PC-9 (cell line): ENCODE measurements around the gene NEB. TPM values are rescaled to one million over a fixed set of nuclear protein-coding genes. Genes with fewer than 3 reads are reported as not detected.
"Not testable (repeated sequence)": the region's sequence is repeated elsewhere in the genome, so short reads cannot be mapped to it uniquely, and the experiment has no call there.

Experiments used
- BruUV-seq: library from RNA; stranded (reverse); fragments of 400-500 nt; replicated peaks from 2 replicates; lab custom pipeline; 2021; lab: Mats Ljungman, UMichigan
- CTCF ChIA-PET: fragments of 300-600 bp; sonication (Branson Sonifier 250); formaldehyde crosslinking; loops from one replicate; lab custom pipeline; 2022; ENCODE audit warnings: antibody characterized with exemption; lab: Charles Lee
- POLR2A ChIA-PET: fragments of 300-600 bp; sonication (Branson Sonifier 250); formaldehyde crosslinking; loops from one replicate; lab custom pipeline; 2022; ENCODE audit warnings: antibody characterized with exemption; ENCODE audit not compliant: unreplicated experiment; lab: Charles Lee
- DNase-seq, 2 experiments: peaks; one replicate each; pipeline versions ENCODE4 v3.0.0 to v3.0.0-alpha.2; 2015 to 2022; ENCODE audit warnings: mixed read lengths in 1 of 2
- H2AFZ ChIP-seq: fragments of 200-600 bp; sonication (generic); 2 replicates; pipeline ENCODE4 v1.8.1; 2017; ENCODE audit warnings: antibody characterized with exemption
- H3F3A ChIP-seq: fragments of 200-600 bp; sonication (generic); 2 replicates; pipeline ENCODE4 v1.8.1; 2017; ENCODE audit warnings: antibody characterized with exemption, mild to moderate bottlenecking, low read depth; ENCODE audit not compliant: insufficient read depth
- H3K27ac ChIP-seq: fragments of 200-600 bp; sonication (generic); 2 replicates; pipeline ENCODE4 v1.6.1; 2016; ENCODE audit warnings: mixed run types
- H3K27me3 ChIP-seq: fragments of 200-600 bp; sonication (generic); 2 replicates; pipeline ENCODE4 v1.6.1; 2016; ENCODE audit warnings: low read depth, mixed run types; ENCODE audit not compliant: insufficient read depth
- H3K36me3 ChIP-seq: fragments of 200-600 bp; sonication (generic); 2 replicates; pipeline ENCODE4 v1.6.1; 2016; ENCODE audit warnings: low read depth, mixed run types
- H3K4me1 ChIP-seq: fragments of 200-600 bp; sonication (generic); replicated peaks from 2 replicates; pipeline ENCODE4 v1.6.1; 2016; ENCODE audit warnings: mixed run types; ENCODE audit not compliant: insufficient read depth
- H3K4me2 ChIP-seq: fragments of 200-600 bp; sonication (generic); 2 replicates; pipeline ENCODE4 v1.6.1; 2017; ENCODE audit warnings: mixed run types
- H3K4me3 ChIP-seq: fragments of 200-600 bp; sonication (generic); 2 replicates; pipeline ENCODE4 v1.6.1; 2016; ENCODE audit warnings: mixed run types
- H3K79me2 ChIP-seq: fragments of 200-600 bp; sonication (generic); 2 replicates; pipeline ENCODE4 v1.6.1; 2017; ENCODE audit warnings: low read depth, mixed run types
- H3K9me2 ChIP-seq: fragments of 200-600 bp; sonication (generic); 2 replicates; pipeline ENCODE4 v1.8.1; 2017; ENCODE audit warnings: mild to moderate bottlenecking; ENCODE audit not compliant: insufficient read depth
- H3K9me3 ChIP-seq: fragments of 200-600 bp; sonication (generic); 2 replicates; pipeline ENCODE4 v1.8.1; 2016; ENCODE audit warnings: low read depth; ENCODE audit not compliant: insufficient read depth
- H4K20me1 ChIP-seq: fragments of 200-600 bp; sonication (generic); 2 replicates; pipeline ENCODE4 v1.8.1; 2017; ENCODE audit not compliant: insufficient read depth
- EZH2 ChIP-seq: fragments of 200-600 bp; sonication (generic); IDR thresholded peaks from 2 replicates; pipeline ENCODE4 v1.8.0; 2017; ENCODE audit warnings: antibody characterized with exemption, low read depth
- intact Hi-C: fragments of 100-400 bp; cut with micrococcal nuclease; formaldehyde crosslinking; loops from one replicate; pipeline ENCODE4 v1.10.0; 2022; ENCODE audit not compliant: unreplicated experiment
- total RNA-seq: library from RNA; stranded (reverse); gene quantifications from 2 replicates; pipeline ENCODE4 v1.2.3, GENCODE V29; 2021
- TF ChIP-seq, protein P1 (sequence below): fragments of 200-600 bp; sonication (generic); conservative IDR thresholded peaks from 2 replicates; pipeline ENCODE4 v1.6.1; 2017; ENCODE audit warnings: mixed run types, antibody characterized with exemption, mild to moderate bottlenecking, moderate library complexity

The NEB gene
- total RNA-seq, 1 experiment from 2014 or later = 0.15 TPM

GRCh38 chr2:151644580-151644979 lies 89.7 kb downstream of the NEB start:
- no peak overlapping the region for H2AFZ ChIP-seq
- ChIA-PET POLR2A (no interaction called here), CTCF (no interaction called here)
- H3K4me2 ChIP-seq = no peak overlapping the region
- no peak overlapping the region for H3K27ac ChIP-seq
- no peaks in the 10 kb centered on the region for H3K4me1 ChIP-seq
- H3K79me2 ChIP-seq = no peaks in the 10 kb centered on the region
- H3K9me3 ChIP-seq = no peaks in the 10 kb centered on the region
- no peaks in the 10 kb centered on the region for H3K9me2 ChIP-seq
- no peaks in the 10 kb centered on the region for H3F3A ChIP-seq
- H3K27me3 ChIP-seq = no peaks in the 10 kb centered on the region
- no peak overlapping the region for H3K4me3 ChIP-seq
- no TSS peak for BruUV-seq
- intact Hi-C loops = no loop called here
- no peak for DNase-seq
- no peaks in the 10 kb centered on the region for H3K36me3 ChIP-seq
- TF ChIP-seq, protein P1, sequence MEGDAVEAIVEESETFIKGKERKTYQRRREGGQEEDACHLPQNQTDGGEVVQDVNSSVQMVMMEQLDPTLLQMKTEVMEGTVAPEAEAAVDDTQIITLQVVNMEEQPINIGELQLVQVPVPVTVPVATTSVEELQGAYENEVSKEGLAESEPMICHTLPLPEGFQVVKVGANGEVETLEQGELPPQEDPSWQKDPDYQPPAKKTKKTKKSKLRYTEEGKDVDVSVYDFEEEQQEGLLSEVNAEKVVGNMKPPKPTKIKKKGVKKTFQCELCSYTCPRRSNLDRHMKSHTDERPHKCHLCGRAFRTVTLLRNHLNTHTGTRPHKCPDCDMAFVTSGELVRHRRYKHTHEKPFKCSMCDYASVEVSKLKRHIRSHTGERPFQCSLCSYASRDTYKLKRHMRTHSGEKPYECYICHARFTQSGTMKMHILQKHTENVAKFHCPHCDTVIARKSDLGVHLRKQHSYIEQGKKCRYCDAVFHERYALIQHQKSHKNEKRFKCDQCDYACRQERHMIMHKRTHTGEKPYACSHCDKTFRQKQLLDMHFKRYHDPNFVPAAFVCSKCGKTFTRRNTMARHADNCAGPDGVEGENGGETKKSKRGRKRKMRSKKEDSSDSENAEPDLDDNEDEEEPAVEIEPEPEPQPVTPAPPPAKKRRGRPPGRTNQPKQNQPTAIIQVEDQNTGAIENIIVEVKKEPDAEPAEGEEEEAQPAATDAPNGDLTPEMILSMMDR = no peak
- TF ChIP-seq EZH2 = no peak
- H4K20me1 ChIP-seq = no peaks in the 10 kb centered on the region

GRCh38 chr2:151641895-151642294 lies 92.4 kb downstream of the NEB start:
- H3K4me2 ChIP-seq, CTCF ChIA-PET, H3K36me3 ChIP-seq, H3K79me2 ChIP-seq, H4K20me1 ChIP-seq, DNase-seq, H3K9me3 ChIP-seq, intact Hi-C loops, H3K27ac ChIP-seq, H3K27me3 ChIP-seq, BruUV-seq, POLR2A ChIA-PET, H3K9me2 ChIP-seq, H3F3A ChIP-seq, H3K4me1 ChIP-seq, H3K4me3 ChIP-seq, H2AFZ ChIP-seq: not testable (repeated sequence)

DNA sequence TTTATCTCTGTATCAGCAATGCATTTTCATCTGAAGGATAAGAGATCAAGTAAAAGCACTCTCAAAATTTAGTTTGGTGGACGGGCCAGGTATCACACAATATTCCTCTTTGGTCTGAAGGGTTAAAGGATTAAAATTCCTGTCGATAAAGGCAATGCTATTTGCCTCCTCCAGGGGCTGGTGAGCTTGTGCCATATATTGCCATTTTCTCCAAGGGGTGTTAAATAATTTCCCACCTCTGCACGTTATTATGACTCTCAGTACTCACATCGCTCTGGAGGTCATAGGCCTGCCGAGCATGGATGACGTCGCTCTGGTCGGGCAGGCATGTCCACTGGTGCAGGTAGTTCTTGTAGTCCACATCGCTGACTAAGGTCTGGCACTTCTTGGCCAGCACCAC lies 94.2 kb downstream of the NEB start:
- no TSS peak for BruUV-seq
- no peaks in the 10 kb centered on the region for H3K4me1 ChIP-seq
- POLR2A ChIA-PET = no interaction called here

More for the DNA sequence above, 94.2 kb downstream of the NEB start:
- Histone ChIP-seq H3F3A (no peaks in the 10 kb centered on the region), H3K4me2 (no peak overlapping the region), H3K9me3 (no peaks in the 10 kb centered on the region), H3K4me3 (no peak overlapping the region), H2AFZ (no peak overlapping the region), H3K27ac (no peak overlapping the region), H3K79me2 (no peaks in the 10 kb centered on the region), H4K20me1 (no peaks in the 10 kb centered on the region), H3K9me2 (no peaks in the 10 kb centered on the region), H3K27me3 (no peaks in the 10 kb centered on the region), H3K36me3 (no peaks in the 10 kb centered on the region)
- intact Hi-C loops = no loop called here
- DNase-seq = no peak
- TF ChIP-seq, protein P1 = no peak
- no peak for TF ChIP-seq EZH2
- CTCF ChIA-PET = no interaction called here
